ENCODE data around the gene RABGEF1.
A peak's percentile ranks its signal among the peaks of the same experiment; 100 is the strongest.
"Not testable (repeated sequence)": the region's sequence is repeated elsewhere in the genome, so short reads cannot be mapped to it uniquely, and the experiment has no call there.

RABGEF1 gene

GRCh38 chr7:66740302-66740979 lies at the start of gene RABGEF1:
Gene RABGEF1 (plus strand): TSS chr7:66740733. CDS start chr7:66771900, 31,167 bp downstream.
- peak; percentile 92 for DNase-seq (ENCODE audit: low read depth)
- no peak for TF ChIP-seq CTCF (conservative IDR thresholded peaks at IDR 0.05; ENCODE audit: low read length)
- H3K4me3 ChIP-seq (ENCODE audit: low read length) = peak within 1 kb of the TSS; percentile 91

GRCh38 chr7:66693331-66693730 lies 47.2 kb upstream of the RABGEF1 start:
- H3K4me3 ChIP-seq (ENCODE audit: low read length) = no peak overlapping the region
- no peak for DNase-seq (ENCODE audit: low read depth)
- TF ChIP-seq CTCF (conservative IDR thresholded peaks at IDR 0.05; ENCODE audit: low read length) = no peak

- no peak for TF ChIP-seq CTCF (conservative IDR thresholded peaks at IDR 0.05; ENCODE audit: low read length)
- no peak for DNase-seq (ENCODE audit: low read depth)
Measured at GRCh38 chr7:66694286-66694685, 46.2 kb upstream of the RABGEF1 start.

GRCh38 chr7:66695417-66695816 lies 45.1 kb upstream of the RABGEF1 start:
- H3K4me3 ChIP-seq (ENCODE audit: low read length); DNase-seq (ENCODE audit: low read depth): not testable (repeated sequence)

More at GRCh38 chr7:66694286-66694685, 46.2 kb upstream of the RABGEF1 start:
- H3K4me3 ChIP-seq (ENCODE audit: low read length) = no peak overlapping the region

GRCh38 chr7:66696134-66696533 lies 44.4 kb upstream of the RABGEF1 start:
- DNase-seq (ENCODE audit: low read depth); H3K4me3 ChIP-seq (ENCODE audit: low read length): not testable (repeated sequence)

GRCh38 chr7:66696774-66697191 lies 43.8 kb upstream of the RABGEF1 start:
- TF ChIP-seq CTCF (conservative IDR thresholded peaks at IDR 0.05; ENCODE audit: low read length) = no peak
- DNase-seq (ENCODE audit: low read depth) = peak; percentile 41
- H3K4me3 ChIP-seq (ENCODE audit: low read length) = no peak overlapping the region

- DNase-seq (ENCODE audit: low read depth) = peak; percentile 76
- TF ChIP-seq CTCF (conservative IDR thresholded peaks at IDR 0.05; ENCODE audit: low read length) = no peak
- H3K4me3 ChIP-seq (ENCODE audit: low read length) = no peak overlapping the region
Measured at GRCh38 chr7:66697449-66698438, 42.8 kb upstream of the RABGEF1 start.

Measured in AG10803 (cell line).